ENCODE results near the gene PLD3.

Gene PLD3

GRCh38 chr19:40418040-40418439 lies 69.5 kb downstream of the PLD3 start:
- TF ChIP-seq REST (IDR thresholded peaks at IDR 0.05; ENCODE audit: insufficient replicate concordance, low read depth) = no peak
- TF ChIP-seq POLR2AphosphoS5 (IDR thresholded peaks at IDR 0.05; ENCODE audit: low read depth) = no peak
- no peak for TF ChIP-seq SPI1 (IDR thresholded peaks at IDR 0.05; ENCODE audit: borderline replicate concordance, low read depth)
- no peak for TF ChIP-seq GABPA (IDR thresholded peaks at IDR 0.05; ENCODE audit: low read depth)
- no peak for TF ChIP-seq CTCF (IDR thresholded peaks at IDR 0.05; ENCODE audit: insufficient read depth, low read length)
- no peaks in the 10 kb centered on the region for H3K27me3 ChIP-seq (ENCODE audit: insufficient read depth, poor library complexity, severe bottlenecking)
- H3K27ac ChIP-seq (replicated peaks) = no peak overlapping the region
- DNase-seq (ENCODE audit: low read depth in 1 of 2, low spot score in 1 of 2) = no peak
- no peak overlapping the region for H3K4me3 ChIP-seq (replicated peaks; ENCODE audit: insufficient read depth, low read length)

GRCh38 chr19:40419066-40419612 lies 70.6 kb downstream of the PLD3 start:
- DNase-seq (ENCODE audit: low read depth in 1 of 2, low spot score in 1 of 2) = no peak
- H3K27ac ChIP-seq (replicated peaks) = no peak overlapping the region

More at GRCh38 chr19:40419066-40419612, 70.6 kb downstream of the PLD3 start:
- TF ChIP-seq GABPA (IDR thresholded peaks at IDR 0.05; ENCODE audit: low read depth) = no peak
- no peak for TF ChIP-seq CTCF (IDR thresholded peaks at IDR 0.05; ENCODE audit: insufficient read depth, low read length)
- no peak for TF ChIP-seq SPI1 (IDR thresholded peaks at IDR 0.05; ENCODE audit: borderline replicate concordance, low read depth)
- no peak for TF ChIP-seq POLR2AphosphoS5 (IDR thresholded peaks at IDR 0.05; ENCODE audit: low read depth)
- TF ChIP-seq REST (IDR thresholded peaks at IDR 0.05; ENCODE audit: insufficient replicate concordance, low read depth) = no peak
- no peak overlapping the region for H3K4me3 ChIP-seq (replicated peaks; ENCODE audit: insufficient read depth, low read length)
- H3K27me3 ChIP-seq (ENCODE audit: insufficient read depth, poor library complexity, severe bottlenecking) = no peaks in the 10 kb centered on the region

Data from HL-60 (cell line).